Activated naive CD8-positive, alpha-beta T cell (primary cell): ENCODE data around the gene SFT2D2.

Experiments
- H3K27ac Mint-ChIP-seq: one replicate; pipeline ENCODE4 v1.8.0; 2021; ENCODE audit warnings: mixed read lengths
- H3K27me3 Mint-ChIP-seq: one replicate; pipeline ENCODE4 v1.8.0; 2021; ENCODE audit warnings: mixed read lengths
- H3K36me3 Mint-ChIP-seq: one replicate; pipeline ENCODE4 v1.8.0; 2021; ENCODE audit warnings: mixed read lengths
- H3K4me1 Mint-ChIP-seq: one replicate; pipeline ENCODE4 v1.8.0; 2021; ENCODE audit warnings: low read depth, mixed read lengths
- H3K4me3 Mint-ChIP-seq: one replicate; pipeline ENCODE4 v1.8.0; 2021; ENCODE audit warnings: mild to moderate bottlenecking, mixed read lengths
- H3K9me3 Mint-ChIP-seq: one replicate; pipeline ENCODE4 v1.8.0; 2021; ENCODE audit warnings: low read depth, mixed read lengths

SFT2D2 gene

GRCh38 chr1:168210312-168210711 lies 15.5 kb upstream of the SFT2D2 start:
- peaks cover 19% of the 10 kb centered on the region for H3K9me3 Mint-ChIP-seq
- no peak overlapping the region for H3K27ac Mint-ChIP-seq
- no peaks in the 10 kb centered on the region for H3K4me1 Mint-ChIP-seq
- H3K36me3 Mint-ChIP-seq, result peaks cover 6% of the 10 kb centered on the region
- no peak overlapping the region for H3K4me3 Mint-ChIP-seq
- H3K27me3 Mint-ChIP-seq, result no peaks in the 10 kb centered on the region

DNA sequence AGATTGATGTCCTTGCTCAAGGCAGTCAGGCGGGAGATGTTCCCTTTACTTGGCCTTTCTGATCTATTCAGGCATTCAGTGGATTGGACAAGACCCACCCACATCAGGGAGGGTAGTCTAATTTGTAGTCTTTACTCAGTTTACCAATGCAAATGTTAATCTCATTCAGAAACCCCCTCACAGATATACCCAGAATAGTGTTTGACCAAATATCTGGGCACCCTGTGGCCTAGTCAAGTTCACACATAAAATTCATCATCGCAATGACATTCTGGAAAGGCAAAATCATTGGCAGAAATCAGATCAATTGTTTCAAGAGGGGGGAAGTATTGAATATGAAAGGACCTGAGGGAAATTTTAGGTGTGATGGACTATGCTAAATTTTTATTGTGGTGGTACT lies 12.5 kb upstream of the SFT2D2 start:
- H3K4me3 Mint-ChIP-seq, result no peak overlapping the region
- H3K36me3 Mint-ChIP-seq, result peaks cover 6% of the 10 kb centered on the region
- no peaks in the 10 kb centered on the region for H3K4me1 Mint-ChIP-seq
- H3K9me3 Mint-ChIP-seq, result peaks cover 19% of the 10 kb centered on the region
- H3K27ac Mint-ChIP-seq, result no peak overlapping the region
- no peaks in the 10 kb centered on the region for H3K27me3 Mint-ChIP-seq

- peaks cover 2% of the 10 kb centered on the region for H3K4me1 Mint-ChIP-seq
- H3K9me3 Mint-ChIP-seq, result peaks cover 17% of the 10 kb centered on the region
- peaks cover 1% of the 10 kb centered on the region for H3K27me3 Mint-ChIP-seq
- no peak overlapping the region for H3K27ac Mint-ChIP-seq
- H3K36me3 Mint-ChIP-seq, result peaks cover 6% of the 10 kb centered on the region
- H3K4me3 Mint-ChIP-seq, result no peak overlapping the region
Observed at GRCh38 chr1:168216171-168216570, 9.6 kb upstream of the SFT2D2 start.

GRCh38 chr1:168217664-168218063 lies 8.1 kb upstream of the SFT2D2 start:
- peaks cover 9% of the 10 kb centered on the region for H3K9me3 Mint-ChIP-seq
- H3K4me1 Mint-ChIP-seq, result peaks cover 2% of the 10 kb centered on the region
- peaks cover 1% of the 10 kb centered on the region for H3K27me3 Mint-ChIP-seq
- no peak overlapping the region for H3K4me3 Mint-ChIP-seq
- H3K27ac Mint-ChIP-seq, result no peak overlapping the region
- peaks cover 6% of the 10 kb centered on the region for H3K36me3 Mint-ChIP-seq

DNA sequence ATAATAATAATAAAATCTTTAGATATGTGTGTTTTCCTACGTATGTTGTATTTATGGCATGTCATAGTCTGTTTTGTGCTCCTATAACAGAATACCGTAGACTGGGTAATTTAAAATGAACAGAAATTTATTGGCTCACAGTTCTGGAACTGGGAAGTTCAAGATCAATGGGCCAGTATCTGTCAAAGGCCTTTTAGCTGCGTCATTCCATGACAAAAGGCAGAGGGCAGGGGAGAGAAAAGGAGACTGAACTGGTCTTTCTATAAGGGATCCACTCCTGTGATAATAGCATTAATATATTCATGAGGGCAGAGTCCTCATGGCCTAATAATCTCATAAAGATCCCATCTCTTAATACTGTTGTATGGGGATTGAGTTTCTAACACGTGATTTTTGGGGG lies 7.1 kb upstream of the SFT2D2 start:
- Mint-ChIP-seq H3K9me3 (no peaks in the 10 kb centered on the region), H3K27ac (no peak overlapping the region), H3K4me1 (peaks cover 2% of the 10 kb centered on the region), H3K36me3 (no peaks in the 10 kb centered on the region), H3K4me3 (no peak overlapping the region), H3K27me3 (peaks cover 5% of the 10 kb centered on the region)

- Mint-ChIP-seq H3K4me3 (no peak overlapping the region), H3K36me3 (no peaks in the 10 kb centered on the region), H3K9me3 (no peaks in the 10 kb centered on the region), H3K27me3 (peaks cover 5% of the 10 kb centered on the region), H3K27ac (no peak overlapping the region), H3K4me1 (peaks cover 12% of the 10 kb centered on the region)
Observed at GRCh38 chr1:168220470-168220871, 5.3 kb upstream of the SFT2D2 start.

DNA sequence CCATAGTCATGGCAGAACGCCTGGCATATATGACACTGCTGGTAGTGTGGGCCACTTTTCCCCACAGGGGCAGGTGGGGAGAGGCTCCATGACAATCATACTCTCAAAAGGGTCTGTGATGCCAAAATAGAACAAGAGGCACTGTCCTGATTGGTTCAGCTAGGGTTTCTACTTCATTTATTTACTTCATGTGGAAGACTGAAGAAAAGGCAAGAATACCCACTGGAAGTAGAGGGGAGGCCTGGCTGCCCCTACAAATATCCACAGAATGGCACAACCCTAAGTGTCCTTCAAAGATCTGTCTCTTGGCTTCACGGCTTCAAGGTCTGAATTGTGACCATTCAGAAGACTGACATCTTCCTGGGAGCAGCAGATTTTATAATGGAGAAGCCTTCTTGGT lies 4.5 kb upstream of the SFT2D2 start:
- Mint-ChIP-seq H3K9me3 (no peaks in the 10 kb centered on the region), H3K4me3 (no peak overlapping the region), H3K36me3 (no peaks in the 10 kb centered on the region), H3K27ac (no peak overlapping the region), H3K27me3 (peaks cover 5% of the 10 kb centered on the region), H3K4me1 (peaks cover 12% of the 10 kb centered on the region)

- Mint-ChIP-seq H3K36me3 (peaks cover 4% of the 10 kb centered on the region), H3K27me3 (peaks cover 5% of the 10 kb centered on the region), H3K9me3 (no peaks in the 10 kb centered on the region), H3K4me3 (no peak overlapping the region), H3K4me1 (peaks cover 27% of the 10 kb centered on the region), H3K27ac (no peak overlapping the region)
Observed at GRCh38 chr1:168223261-168223660, 2.5 kb upstream of the SFT2D2 start.

DNA sequence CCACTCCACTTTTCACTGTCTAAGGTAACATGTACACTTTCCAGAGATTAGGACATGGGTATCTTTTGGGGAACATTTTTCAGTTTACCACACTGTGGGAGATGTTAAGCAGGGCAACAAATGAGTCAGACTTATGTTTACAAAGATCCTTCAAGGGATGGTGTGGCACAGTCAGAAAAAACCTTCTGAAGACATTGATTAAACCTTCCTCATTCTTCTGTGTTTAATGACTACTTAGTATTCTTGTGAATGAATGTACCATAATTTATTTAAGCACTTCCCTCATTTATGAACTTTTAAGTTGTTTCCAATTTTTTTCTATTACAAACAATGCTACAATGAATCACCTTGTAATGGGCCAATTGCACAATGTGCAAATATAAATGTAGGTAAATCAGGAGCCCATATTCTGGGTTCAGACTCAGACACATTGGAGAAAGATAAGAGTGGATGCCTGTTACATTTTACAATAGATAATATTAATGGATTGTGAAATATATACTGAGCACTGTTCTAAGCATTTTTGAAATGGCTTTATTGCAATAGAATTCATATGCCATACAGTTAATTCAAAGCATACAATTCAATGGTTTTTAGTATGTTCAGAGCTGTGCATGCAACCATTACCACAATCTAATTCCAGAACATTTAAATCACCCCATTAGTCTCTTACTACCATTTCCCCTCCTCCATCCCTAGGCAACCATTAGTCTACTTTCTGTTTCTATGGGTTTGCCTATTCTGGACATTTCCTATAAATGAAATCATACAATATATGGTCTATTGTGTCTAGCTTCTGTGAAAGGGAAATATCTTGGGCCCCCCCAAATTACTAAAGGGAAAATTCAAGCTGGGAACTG lies 1.9 kb upstream of the SFT2D2 start:
- Mint-ChIP-seq H3K9me3 (no peaks in the 10 kb centered on the region), H3K4me3 (no peak overlapping the region), H3K27me3 (peaks cover 5% of the 10 kb centered on the region)

GRCh38 chr1:168224991-168225390 lies 813 bp upstream of the SFT2D2 start:
- Mint-ChIP-seq H3K9me3 (no peaks in the 10 kb centered on the region), H3K36me3 (peaks cover 4% of the 10 kb centered on the region), H3K4me3 (peak overlapping the region; percentile 90), H3K4me1 (peaks cover 44% of the 10 kb centered on the region), H3K27ac (peak overlapping the region; percentile 88), H3K27me3 (peaks cover 3% of the 10 kb centered on the region)

More for the DNA sequence above, 1.9 kb upstream of the SFT2D2 start:
- Mint-ChIP-seq H3K36me3 (peaks cover 4% of the 10 kb centered on the region), H3K27ac (no peak overlapping the region), H3K4me1 (peaks cover 33% of the 10 kb centered on the region)

DNA sequence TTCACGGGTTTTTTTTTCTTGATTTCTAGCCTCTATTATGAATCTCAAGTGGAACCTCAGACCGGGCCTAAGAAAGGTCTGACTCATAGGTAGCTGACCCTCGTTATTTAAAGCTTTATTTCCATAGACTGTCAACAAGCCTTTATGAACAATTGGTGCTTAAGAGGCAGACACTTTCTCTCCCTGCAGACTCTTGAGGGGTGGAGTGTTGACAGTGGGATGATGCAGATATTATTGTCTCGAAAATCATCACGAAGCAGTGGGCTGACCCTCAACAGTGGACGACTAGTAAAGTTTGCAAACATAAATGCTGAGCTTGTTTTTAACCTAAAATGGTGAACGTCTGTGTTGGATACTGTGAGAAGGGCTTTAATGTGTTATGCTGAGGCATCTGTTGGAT lies 1.8 kb downstream of the SFT2D2 start:
- H3K4me3 Mint-ChIP-seq, result peak overlapping the region; percentile 90
- H3K27me3 Mint-ChIP-seq, result peaks cover 3% of the 10 kb centered on the region
- peaks cover 9% of the 10 kb centered on the region for H3K36me3 Mint-ChIP-seq
- H3K4me1 Mint-ChIP-seq, result peaks cover 56% of the 10 kb centered on the region
- H3K9me3 Mint-ChIP-seq, result no peaks in the 10 kb centered on the region
- H3K27ac Mint-ChIP-seq, result peak overlapping the region; percentile 79

DNA sequence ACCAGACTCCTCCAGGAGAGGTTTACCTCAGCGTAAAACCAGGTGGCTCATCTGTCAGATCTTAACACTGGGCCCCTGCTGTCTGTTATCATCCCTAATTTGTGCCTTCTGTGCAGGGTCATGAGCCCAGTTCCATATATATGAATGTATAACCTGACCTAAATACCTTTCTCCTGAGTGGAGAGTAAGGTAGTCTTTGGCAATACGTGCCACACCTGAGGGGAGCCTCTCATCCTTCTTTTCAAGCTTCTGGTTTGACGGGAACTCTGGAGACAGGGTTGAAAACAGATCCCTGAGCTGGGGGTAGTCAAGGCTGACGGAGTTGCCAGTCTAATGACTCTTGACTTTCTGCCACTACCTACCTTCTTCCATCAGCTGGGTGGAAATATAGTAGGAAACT lies 4.1 kb downstream of the SFT2D2 start:
- H3K4me3 Mint-ChIP-seq, result no peak overlapping the region
- H3K27ac Mint-ChIP-seq, result no peak overlapping the region
- no peaks in the 10 kb centered on the region for H3K27me3 Mint-ChIP-seq
- no peaks in the 10 kb centered on the region for H3K9me3 Mint-ChIP-seq
- peaks cover 23% of the 10 kb centered on the region for H3K36me3 Mint-ChIP-seq
- peaks cover 68% of the 10 kb centered on the region for H3K4me1 Mint-ChIP-seq

DNA sequence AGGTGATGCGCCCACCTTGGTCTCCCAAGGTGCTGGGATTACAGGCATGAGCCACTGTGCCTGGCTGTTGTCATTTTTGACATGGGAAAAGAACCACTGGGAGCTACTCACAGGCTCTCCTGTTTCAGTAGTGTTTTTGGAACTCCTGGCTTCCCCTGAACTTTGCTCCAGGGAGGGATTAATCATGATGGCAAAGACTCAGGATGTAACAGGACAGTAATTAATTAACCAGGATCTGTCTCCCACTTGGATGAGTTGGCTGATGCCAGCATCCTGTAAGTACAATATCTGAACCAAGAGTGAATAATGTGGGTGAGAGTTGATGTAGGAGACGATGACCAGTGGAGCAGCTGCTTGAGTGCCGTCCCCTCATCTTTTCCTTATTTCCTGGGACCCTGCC lies 4.9 kb downstream of the SFT2D2 start:
- no peaks in the 10 kb centered on the region for H3K27me3 Mint-ChIP-seq
- H3K4me3 Mint-ChIP-seq, result no peak overlapping the region
- no peak overlapping the region for H3K27ac Mint-ChIP-seq
- peaks cover 27% of the 10 kb centered on the region for H3K36me3 Mint-ChIP-seq
- peaks cover 71% of the 10 kb centered on the region for H3K4me1 Mint-ChIP-seq
- H3K9me3 Mint-ChIP-seq, result no peaks in the 10 kb centered on the region

GRCh38 chr1:168234846-168235547 lies 9.2 kb downstream of the SFT2D2 start:
- Mint-ChIP-seq H3K27me3 (no peaks in the 10 kb centered on the region), H3K4me1 (peaks cover 63% of the 10 kb centered on the region), H3K9me3 (no peaks in the 10 kb centered on the region), H3K36me3 (peaks cover 42% of the 10 kb centered on the region), H3K4me3 (no peak overlapping the region), H3K27ac (peak overlapping the region; percentile 74)

DNA sequence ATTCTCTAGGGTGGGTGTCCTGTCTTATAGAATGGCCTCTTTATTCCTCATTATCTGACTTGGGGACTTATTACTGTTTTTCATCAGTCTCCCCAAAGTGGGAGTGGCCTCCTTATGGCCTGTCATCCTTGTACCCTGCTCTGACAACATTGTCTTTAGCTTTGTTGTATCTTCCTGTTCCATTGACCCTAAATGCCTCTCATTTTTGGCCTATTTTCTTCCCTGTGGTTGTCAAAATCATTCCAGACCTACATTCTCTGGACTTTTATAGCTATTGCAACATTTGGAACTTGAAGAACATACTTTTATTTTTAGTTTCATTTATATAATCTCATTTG lies 9.7 kb downstream of the SFT2D2 start:
- H3K36me3 Mint-ChIP-seq, result peaks cover 46% of the 10 kb centered on the region
- no peaks in the 10 kb centered on the region for H3K9me3 Mint-ChIP-seq
- H3K4me3 Mint-ChIP-seq, result no peak overlapping the region
- peaks cover 62% of the 10 kb centered on the region for H3K4me1 Mint-ChIP-seq
- H3K27me3 Mint-ChIP-seq, result no peaks in the 10 kb centered on the region
- H3K27ac Mint-ChIP-seq, result peak overlapping the region; percentile 47
